ENCODE results near the gene PROSER2.

DNA sequence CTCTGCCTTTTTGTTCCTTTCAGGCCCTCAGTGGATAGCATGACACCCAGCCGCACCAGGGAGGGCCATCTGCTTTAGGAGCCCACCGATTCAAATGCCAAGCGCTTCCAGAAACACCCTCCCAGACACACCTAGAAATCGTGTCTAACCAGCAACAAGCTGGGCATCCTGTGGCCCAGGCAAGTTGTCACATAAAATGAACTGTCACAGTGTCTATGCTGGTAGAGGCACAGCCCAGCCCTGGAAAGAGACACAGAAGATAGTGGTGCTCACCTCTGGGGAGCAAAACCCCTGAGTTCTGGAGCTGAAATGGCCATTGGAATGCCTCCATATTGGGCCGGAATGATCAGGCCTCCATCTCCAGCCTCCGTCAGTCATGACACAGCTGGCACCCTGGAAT, 42.0 kb upstream of the PROSER2 start:
- TF ChIP-seq CTCF (IDR thresholded peaks at IDR 0.05) (no peak), POLR2A (IDR thresholded peaks at IDR 0.05) (no peak), POLR2AphosphoS5 (IDR thresholded peaks at IDR 0.05) (no peak)
